GM18517 (cell line): ENCODE results near the gene IL11RA.
A peak's percentile ranks its signal among the peaks of the same experiment; 100 is the strongest.

ENCODE experiments used
- ATAC-seq: cut with Tn5 transposase; IDR thresholded peaks from one replicate; pipeline ENCODE4 v1.9.1; 2021; ENCODE audit warnings: mild to moderate bottlenecking, moderate library complexity; ENCODE audit not compliant: unreplicated experiment

IL11RA gene

GRCh38 chr9:34652602-34653000 lies 616 bp downstream of the IL11RA start:
- no peak for ATAC-seq

GRCh38 chr9:34653151-34654072 lies 1.4 kb downstream of the IL11RA start:
- ATAC-seq, result no peak

GRCh38 chr9:34654323-34655051 lies 2.5 kb downstream of the IL11RA start:
- no peak for ATAC-seq

GRCh38 chr9:34655394-34655793 lies 3.4 kb downstream of the IL11RA start:
- ATAC-seq, result no peak

GRCh38 chr9:34656992-34657391 lies 5.0 kb downstream of the IL11RA start:
- no peak for ATAC-seq

- ATAC-seq, result no peak
Observed at GRCh38 chr9:34658461-34658860, 6.5 kb downstream of the IL11RA start.

GRCh38 chr9:34659592-34660253 lies 7.7 kb downstream of the IL11RA start:
- ATAC-seq, result no peak

- ATAC-seq, result no peak
Observed at GRCh38 chr9:34662526-34663302, 10.7 kb downstream of the IL11RA start, which contains the start of gene CCL27. CCL27 (minus strand) TSS chr9:34662657; CDS start chr9:34662633, 24 bp downstream.

- no peak for ATAC-seq
Observed at GRCh38 chr9:34663303-34663605, 11.3 kb downstream of the IL11RA start.

GRCh38 chr9:34664281-34665066 lies 12.5 kb downstream of the IL11RA start:
- peak; percentile 50 for ATAC-seq

- ATAC-seq, result no peak
Observed at GRCh38 chr9:34665067-34665380, 13.0 kb downstream of the IL11RA start.

- ATAC-seq, result peak; percentile 61
Observed at GRCh38 chr9:34665381-34666250, 13.6 kb downstream of the IL11RA start.

- ATAC-seq, result no peak
Observed at GRCh38 chr9:34669809-34670562, 18.0 kb downstream of the IL11RA start.

GRCh38 chr9:34671307-34671706 lies 19.3 kb downstream of the IL11RA start:
- ATAC-seq, result no peak

GRCh38 chr9:34674440-34674839 lies 22.5 kb downstream of the IL11RA start:
- ATAC-seq, result no peak

GRCh38 chr9:34675048-34675714 lies 23.2 kb downstream of the IL11RA start:
- no peak for ATAC-seq

- no peak for ATAC-seq
Observed at GRCh38 chr9:34675869-34676268, 23.9 kb downstream of the IL11RA start.

- ATAC-seq, result no peak
Observed at GRCh38 chr9:34684145-34684544, 32.2 kb downstream of the IL11RA start.
